DOHH2 (cell line): ENCODE measurements around the gene IQGAP1.

Experiments used
- H3F3A ChIP-seq: fragments of 200-600 bp; sonication (generic), shearing (Covaris generic); 2 replicates; pipeline ENCODE4 v1.6.0; 2016; ENCODE audit warnings: antibody characterized with exemption, mild to moderate bottlenecking; ENCODE audit not compliant: control insufficient read depth, insufficient read depth
- H3K27ac ChIP-seq: fragments of 200-600 bp; sonication (generic); 2 replicates; pipeline ENCODE4 v1.5.1; 2014; ENCODE audit warnings: low read depth, mild to moderate bottlenecking, low read length, moderate library complexity
- H3K27me3 ChIP-seq: fragments of 200-600 bp; sonication (generic); 2 replicates; pipeline ENCODE4 v1.6.1; 2014; ENCODE audit warnings: mild to moderate bottlenecking, low read length, mixed read lengths; ENCODE audit not compliant: control insufficient read depth
- H3K36me3 ChIP-seq: fragments of 200-600 bp; sonication (generic); 2 replicates; pipeline ENCODE4 v1.6.1; 2014; ENCODE audit warnings: mild to moderate bottlenecking, low read length, moderate library complexity, mixed read lengths; ENCODE audit not compliant: control insufficient read depth
- H3K4me1 ChIP-seq: fragments of 200-600 bp; sonication (generic); 2 replicates; pipeline ENCODE4 v1.6.1; 2014; ENCODE audit warnings: mild to moderate bottlenecking, low read length, mixed read lengths; ENCODE audit not compliant: control insufficient read depth
- H3K4me2 ChIP-seq: fragments of 200-600 bp; sonication (generic); 2 replicates; pipeline ENCODE4 v1.6.0; 2014; ENCODE audit warnings: mild to moderate bottlenecking, low read length, moderate library complexity
- H3K4me3 ChIP-seq: fragments of 200-600 bp; sonication (generic); 2 replicates; pipeline ENCODE4 v1.5.1; 2014; ENCODE audit warnings: mild to moderate bottlenecking, low read length, mixed read lengths
- H3K79me2 ChIP-seq: fragments of 200-600 bp; sonication (generic); 2 replicates; pipeline ENCODE4 v1.6.1; 2014; ENCODE audit warnings: mild to moderate bottlenecking, low read length, mixed read lengths; ENCODE audit not compliant: control insufficient read depth
- H3K9me2 ChIP-seq: fragments of 200-600 bp; sonication (generic); replicated peaks from 2 replicates; pipeline ENCODE4 v1.6.1; 2014; ENCODE audit warnings: mild to moderate bottlenecking, low read length, mixed read lengths; ENCODE audit not compliant: control insufficient read depth
- H3K9me3 ChIP-seq: fragments of 200-600 bp; sonication (generic); 2 replicates; pipeline ENCODE4 v1.6.1; 2014; ENCODE audit warnings: antibody characterized with exemption, low read length, mixed read lengths; ENCODE audit not compliant: control insufficient read depth, insufficient read depth
- H4K20me1 ChIP-seq: fragments of 200-600 bp; sonication (generic); 2 replicates; pipeline ENCODE4 v1.6.0; 2014; ENCODE audit warnings: low read depth, mild to moderate bottlenecking, antibody characterized with exemption, low read length, moderate library complexity; ENCODE audit not compliant: control insufficient read depth, insufficient read depth
- EZH2phosphoT487 ChIP-seq: fragments of 200-600 bp; sonication (generic); IDR thresholded peaks from 2 replicates; pipeline ENCODE4 v1.6.1; 2017; ENCODE audit warnings: borderline replicate concordance, mild to moderate bottlenecking, antibody characterized with exemption, low read length, moderate library complexity, mixed read lengths
- TF ChIP-seq, protein P1 (sequence below): fragments of 200-600 bp; sonication (generic); IDR thresholded peaks from one replicate; pipeline ENCODE4 v1.5.1; 2014; ENCODE audit warnings: antibody characterized with exemption, mild to moderate bottlenecking, low read depth, low read length; ENCODE audit not compliant: poor library complexity, severe bottlenecking

IQGAP1 gene

DNA sequence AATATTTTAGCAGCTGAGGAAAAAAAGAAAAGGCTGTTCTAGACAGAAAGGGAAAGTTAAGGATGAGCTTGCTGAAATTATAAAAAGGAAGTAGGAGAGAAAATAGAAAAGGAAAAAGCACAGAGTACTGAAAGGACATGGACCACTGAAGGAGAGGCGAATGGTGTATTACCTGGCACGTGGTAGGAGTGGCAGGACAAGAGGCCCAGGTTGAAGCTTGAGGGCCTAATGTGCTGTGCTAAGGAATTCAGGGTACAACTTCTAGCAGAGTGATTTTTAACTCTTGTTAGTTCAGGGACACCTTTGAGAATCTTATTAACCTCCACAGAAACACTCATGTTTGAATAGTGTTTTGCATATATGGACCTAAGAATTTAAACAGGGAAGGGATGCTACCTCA, 81.7 kb downstream of the IQGAP1 start:
- Histone ChIP-seq H3K4me3 (no peak overlapping the region), H3K36me3 (peaks cover 61% of the 10 kb centered on the region), H3K9me2 (no peaks in the 10 kb centered on the region), H3F3A (no peaks in the 10 kb centered on the region), H3K27ac (no peak overlapping the region), H3K9me3 (no peaks in the 10 kb centered on the region), H3K27me3 (no peaks in the 10 kb centered on the region), H3K4me1 (no peaks in the 10 kb centered on the region), H4K20me1 (no peaks in the 10 kb centered on the region), H3K79me2 (no peaks in the 10 kb centered on the region), H3K4me2 (no peak overlapping the region)
- TF ChIP-seq EZH2phosphoT487: no peak
- TF ChIP-seq, protein P1, sequence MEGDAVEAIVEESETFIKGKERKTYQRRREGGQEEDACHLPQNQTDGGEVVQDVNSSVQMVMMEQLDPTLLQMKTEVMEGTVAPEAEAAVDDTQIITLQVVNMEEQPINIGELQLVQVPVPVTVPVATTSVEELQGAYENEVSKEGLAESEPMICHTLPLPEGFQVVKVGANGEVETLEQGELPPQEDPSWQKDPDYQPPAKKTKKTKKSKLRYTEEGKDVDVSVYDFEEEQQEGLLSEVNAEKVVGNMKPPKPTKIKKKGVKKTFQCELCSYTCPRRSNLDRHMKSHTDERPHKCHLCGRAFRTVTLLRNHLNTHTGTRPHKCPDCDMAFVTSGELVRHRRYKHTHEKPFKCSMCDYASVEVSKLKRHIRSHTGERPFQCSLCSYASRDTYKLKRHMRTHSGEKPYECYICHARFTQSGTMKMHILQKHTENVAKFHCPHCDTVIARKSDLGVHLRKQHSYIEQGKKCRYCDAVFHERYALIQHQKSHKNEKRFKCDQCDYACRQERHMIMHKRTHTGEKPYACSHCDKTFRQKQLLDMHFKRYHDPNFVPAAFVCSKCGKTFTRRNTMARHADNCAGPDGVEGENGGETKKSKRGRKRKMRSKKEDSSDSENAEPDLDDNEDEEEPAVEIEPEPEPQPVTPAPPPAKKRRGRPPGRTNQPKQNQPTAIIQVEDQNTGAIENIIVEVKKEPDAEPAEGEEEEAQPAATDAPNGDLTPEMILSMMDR: no peak

DNA sequence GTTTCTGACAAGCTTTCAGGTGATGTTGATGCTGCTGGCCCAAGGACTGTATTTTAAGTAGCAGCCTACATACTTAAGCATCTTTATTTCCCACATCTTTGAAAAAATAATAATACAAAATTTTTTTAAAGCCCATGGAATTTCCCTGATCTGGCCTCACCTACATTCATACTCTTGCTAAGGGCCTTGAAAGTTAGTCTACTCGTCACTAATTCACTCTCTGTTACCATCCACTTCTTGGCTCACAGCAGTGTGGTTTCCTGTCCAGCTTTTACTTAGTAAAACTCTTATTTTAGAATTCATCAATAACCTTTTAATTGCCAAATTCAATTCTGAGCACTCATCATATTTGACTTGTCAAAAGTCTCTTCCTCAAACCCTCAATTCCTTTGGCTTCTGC, 82.4 kb downstream of the IQGAP1 start:
- no peaks in the 10 kb centered on the region for H3K4me1 ChIP-seq
- H3K4me3 ChIP-seq: no peak overlapping the region
- no peaks in the 10 kb centered on the region for H3F3A ChIP-seq
- no peaks in the 10 kb centered on the region for H3K27me3 ChIP-seq
- H3K36me3 ChIP-seq: peaks cover 55% of the 10 kb centered on the region
- H3K9me3 ChIP-seq: no peaks in the 10 kb centered on the region
- no peaks in the 10 kb centered on the region for H3K9me2 ChIP-seq
- H3K27ac ChIP-seq: no peak overlapping the region
- TF ChIP-seq EZH2phosphoT487: no peak
- TF ChIP-seq, protein P1: no peak
- H3K79me2 ChIP-seq: no peaks in the 10 kb centered on the region
- no peak overlapping the region for H3K4me2 ChIP-seq
- H4K20me1 ChIP-seq: no peaks in the 10 kb centered on the region

DNA sequence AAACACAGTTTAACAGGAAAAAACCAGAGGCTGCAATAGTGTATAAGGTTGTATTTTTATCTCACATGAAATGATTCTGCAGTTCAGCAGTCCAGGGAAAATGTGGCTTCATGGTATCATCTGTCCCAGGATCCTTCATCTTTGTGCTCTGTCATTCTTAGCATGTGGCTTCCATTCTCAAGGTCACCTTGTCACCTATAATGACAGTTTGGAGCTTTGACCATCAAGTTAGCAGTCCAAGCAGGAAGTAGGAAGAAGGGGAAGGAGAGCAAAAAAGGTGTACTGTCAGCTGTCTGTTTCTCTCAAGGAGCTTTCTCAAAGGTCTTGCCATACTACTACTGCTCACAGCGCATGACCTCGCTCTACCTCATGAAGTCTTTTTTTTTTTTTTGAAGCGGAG, 83.1 kb downstream of the IQGAP1 start:
- no peaks in the 10 kb centered on the region for H3K79me2 ChIP-seq
- H3F3A ChIP-seq: no peaks in the 10 kb centered on the region
- H3K9me2 ChIP-seq: no peaks in the 10 kb centered on the region
- no peaks in the 10 kb centered on the region for H3K9me3 ChIP-seq
- no peak overlapping the region for H3K27ac ChIP-seq
- no peaks in the 10 kb centered on the region for H3K27me3 ChIP-seq
- peaks cover 48% of the 10 kb centered on the region for H3K36me3 ChIP-seq
- no peaks in the 10 kb centered on the region for H4K20me1 ChIP-seq
- H3K4me2 ChIP-seq: no peak overlapping the region
- no peaks in the 10 kb centered on the region for H3K4me1 ChIP-seq
- H3K4me3 ChIP-seq: no peak overlapping the region
- no peak for TF ChIP-seq EZH2phosphoT487
- TF ChIP-seq, protein P1: no peak

DNA sequence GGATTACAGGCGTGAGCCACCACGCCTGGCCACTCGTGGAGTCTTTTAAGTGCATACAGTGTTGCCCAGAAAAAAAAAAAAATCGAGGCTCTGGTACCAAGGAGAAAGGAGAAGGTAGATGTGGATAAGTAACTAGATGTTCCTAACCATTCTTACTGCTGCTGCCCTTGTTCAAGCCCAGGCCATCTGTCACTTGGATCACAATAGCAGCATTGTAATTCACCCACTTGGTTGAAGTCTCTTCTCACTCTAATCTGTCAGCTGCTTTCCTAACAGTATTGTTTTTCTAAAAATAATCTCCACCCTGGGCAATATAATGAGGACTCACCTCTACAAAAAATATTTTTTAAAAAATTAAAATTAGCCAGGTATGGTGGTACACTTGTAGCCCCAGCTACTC, 83.7 kb downstream of the IQGAP1 start:
- no peaks in the 10 kb centered on the region for H3K4me1 ChIP-seq
- no peaks in the 10 kb centered on the region for H3K9me2 ChIP-seq
- H3K79me2 ChIP-seq: no peaks in the 10 kb centered on the region
- TF ChIP-seq, protein P1: no peak
- no peak for TF ChIP-seq EZH2phosphoT487
- H3K4me2 ChIP-seq: no peak overlapping the region
- no peak overlapping the region for H3K4me3 ChIP-seq
- H3K27me3 ChIP-seq: no peaks in the 10 kb centered on the region
- peaks cover 49% of the 10 kb centered on the region for H3K36me3 ChIP-seq
- no peaks in the 10 kb centered on the region for H4K20me1 ChIP-seq
- H3K9me3 ChIP-seq: no peaks in the 10 kb centered on the region
- H3K27ac ChIP-seq: no peak overlapping the region
- H3F3A ChIP-seq: no peaks in the 10 kb centered on the region
